Uterus (tissue), 2 donors: ENCODE measurements around the gene ASMT.

Experiments used
- POLR2A ChIP-seq, 2 donors: fragments of 450-650 bp; IDR thresholded peaks; one replicate each; pipeline ENCODE4 v1.6.1; 2016; ENCODE audit warnings: antibody characterized with exemption in 2 of 2, mild to moderate bottlenecking in 1 of 2, moderate library complexity in 1 of 2
- TF ChIP-seq, protein P1 (sequence below), 4 experiments: fragments of 200-600 bp in 2 of 4; fragments of 450-650 bp in 2 of 4; sonication (generic) in 2 of 4; IDR thresholded peaks; one replicate each; pipeline ENCODE4 v1.5.1; 2016 to 2019; ENCODE audit warnings: antibody characterized with exemption in 4 of 4, mild to moderate bottlenecking in 2 of 4, moderate library complexity in 1 of 4

DNA sequence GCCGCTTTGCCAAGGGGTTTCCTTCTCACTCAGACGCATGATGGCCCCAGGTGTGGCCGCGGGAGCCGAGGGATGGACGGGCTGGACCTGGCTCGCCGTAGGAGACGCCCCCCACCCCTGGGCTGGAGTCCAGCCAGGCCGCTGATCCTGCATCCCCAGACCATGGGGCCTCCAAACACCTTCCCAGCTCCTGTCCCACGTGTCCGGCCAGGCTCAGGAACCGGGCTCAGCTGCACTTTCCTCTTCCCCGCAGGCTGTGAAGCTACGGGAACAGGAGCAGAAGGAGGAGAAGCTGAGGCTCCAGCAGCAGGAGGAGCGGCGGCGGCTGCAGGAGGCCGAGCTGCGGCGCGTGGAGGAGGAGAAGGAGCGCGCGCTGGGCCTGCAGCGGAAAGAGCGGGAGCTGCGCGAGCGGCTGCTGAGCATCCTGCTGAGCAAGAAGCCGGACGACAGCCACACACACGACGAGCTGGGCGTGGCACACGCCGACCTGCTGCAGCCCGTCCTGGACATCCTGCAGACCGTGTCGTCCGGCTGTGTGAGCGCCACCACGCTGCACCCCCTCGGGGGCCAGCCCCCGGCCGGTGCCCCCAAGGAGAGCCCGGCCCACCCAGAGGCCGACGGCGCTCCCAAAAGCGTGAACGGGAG lies 14.3 kb upstream of the ASMT start:
- TF ChIP-seq, protein P1, sequence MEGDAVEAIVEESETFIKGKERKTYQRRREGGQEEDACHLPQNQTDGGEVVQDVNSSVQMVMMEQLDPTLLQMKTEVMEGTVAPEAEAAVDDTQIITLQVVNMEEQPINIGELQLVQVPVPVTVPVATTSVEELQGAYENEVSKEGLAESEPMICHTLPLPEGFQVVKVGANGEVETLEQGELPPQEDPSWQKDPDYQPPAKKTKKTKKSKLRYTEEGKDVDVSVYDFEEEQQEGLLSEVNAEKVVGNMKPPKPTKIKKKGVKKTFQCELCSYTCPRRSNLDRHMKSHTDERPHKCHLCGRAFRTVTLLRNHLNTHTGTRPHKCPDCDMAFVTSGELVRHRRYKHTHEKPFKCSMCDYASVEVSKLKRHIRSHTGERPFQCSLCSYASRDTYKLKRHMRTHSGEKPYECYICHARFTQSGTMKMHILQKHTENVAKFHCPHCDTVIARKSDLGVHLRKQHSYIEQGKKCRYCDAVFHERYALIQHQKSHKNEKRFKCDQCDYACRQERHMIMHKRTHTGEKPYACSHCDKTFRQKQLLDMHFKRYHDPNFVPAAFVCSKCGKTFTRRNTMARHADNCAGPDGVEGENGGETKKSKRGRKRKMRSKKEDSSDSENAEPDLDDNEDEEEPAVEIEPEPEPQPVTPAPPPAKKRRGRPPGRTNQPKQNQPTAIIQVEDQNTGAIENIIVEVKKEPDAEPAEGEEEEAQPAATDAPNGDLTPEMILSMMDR (IDR thresholded peaks at IDR 0.05) = no peak
- TF ChIP-seq POLR2A (IDR thresholded peaks at IDR 0.05) = no peak
